GM21515 (cell line): ENCODE results near the gene RAP1A.
"Not testable (repeated sequence)": the region's sequence is repeated elsewhere in the genome, so short reads cannot be mapped to it uniquely, and the experiment has no call there.

Source experiments
- ATAC-seq: cut with Tn5 transposase; IDR thresholded peaks from one replicate; pipeline ENCODE4 v1.9.1; 2021; ENCODE audit not compliant: unreplicated experiment

Gene RAP1A

GRCh38 chr1:111735321-111735720 is 115.7 kb downstream of the RAP1A start:
- no peak for ATAC-seq

- ATAC-seq = no peak
Measured at GRCh38 chr1:111735858-111736544, 116.4 kb downstream of the RAP1A start.

DNA sequence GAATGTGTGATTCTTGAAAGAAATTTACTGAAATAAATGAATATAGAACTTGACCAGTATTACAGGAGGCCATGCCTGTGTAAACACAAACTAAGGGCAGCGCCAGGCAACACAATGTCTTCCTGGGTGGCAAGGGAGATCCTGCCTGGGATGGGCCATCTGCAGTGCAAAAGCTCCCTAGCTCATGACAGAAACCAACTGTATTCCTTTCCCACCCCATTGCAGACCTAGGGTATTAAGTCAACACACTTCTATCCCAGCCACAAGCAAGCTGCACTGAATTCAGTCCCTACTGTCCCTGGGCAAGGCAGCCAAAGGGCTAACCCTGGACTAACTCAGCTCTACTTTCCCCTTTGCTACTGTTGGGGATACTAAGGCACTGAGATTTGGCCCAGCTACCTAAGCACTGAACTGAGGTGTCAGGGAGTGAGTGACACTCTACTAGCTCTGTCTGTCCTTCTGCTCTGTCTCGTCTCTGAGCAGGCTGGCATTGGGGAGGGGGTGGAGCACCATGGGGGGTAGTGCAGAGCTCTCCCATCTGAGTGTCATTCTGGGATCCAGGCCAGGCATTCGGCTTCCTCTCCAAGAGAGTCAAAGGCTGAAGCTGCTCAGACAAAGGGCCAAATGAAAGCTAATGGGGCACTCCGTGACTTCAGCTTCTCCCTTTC is 117.1 kb downstream of the RAP1A start:
- ATAC-seq = no peak

DNA sequence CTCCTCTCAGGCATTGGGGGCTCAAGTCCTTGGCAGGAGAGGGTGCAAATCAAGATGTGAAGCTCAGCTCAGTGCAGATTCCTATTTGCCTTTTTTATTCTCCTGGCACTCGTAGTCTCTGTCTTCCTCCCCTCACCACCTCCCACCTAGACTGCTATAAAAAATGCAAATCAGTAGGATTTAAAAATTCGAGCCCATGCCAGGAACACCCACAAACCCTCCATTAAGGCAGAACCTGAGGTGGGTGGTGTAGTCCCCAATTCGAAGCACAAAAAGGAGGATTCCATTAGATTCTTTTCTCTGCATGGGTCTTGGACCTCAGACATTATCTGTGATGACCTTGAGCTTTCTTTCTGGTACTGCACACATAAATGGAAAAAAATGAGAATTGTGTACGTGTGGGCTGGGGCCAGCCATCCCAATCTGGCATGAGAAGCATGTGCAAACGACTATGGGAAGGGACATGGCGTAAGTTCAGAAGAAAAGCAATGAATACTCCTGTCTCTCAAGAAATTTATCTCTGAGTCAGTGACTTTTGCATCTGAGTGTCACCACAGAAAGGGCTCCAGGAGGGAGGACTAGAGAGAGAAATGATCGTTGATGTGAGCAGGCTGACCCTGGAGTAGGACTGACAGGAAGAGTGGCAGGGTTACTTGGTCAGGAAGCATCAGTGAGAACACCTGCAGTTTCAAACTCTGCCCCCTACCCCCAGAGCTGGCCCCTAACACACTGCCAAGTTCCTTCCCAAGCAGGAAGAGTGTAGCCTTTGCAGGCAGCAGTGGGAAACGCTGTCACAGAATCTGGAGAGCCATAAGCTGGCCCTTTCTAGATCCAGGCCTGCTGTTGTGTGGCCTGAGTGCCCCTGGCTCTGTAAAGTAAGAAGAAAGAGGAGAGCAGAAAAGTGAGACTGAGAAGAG is 117.9 kb downstream of the RAP1A start:
- ATAC-seq = no peak

DNA sequence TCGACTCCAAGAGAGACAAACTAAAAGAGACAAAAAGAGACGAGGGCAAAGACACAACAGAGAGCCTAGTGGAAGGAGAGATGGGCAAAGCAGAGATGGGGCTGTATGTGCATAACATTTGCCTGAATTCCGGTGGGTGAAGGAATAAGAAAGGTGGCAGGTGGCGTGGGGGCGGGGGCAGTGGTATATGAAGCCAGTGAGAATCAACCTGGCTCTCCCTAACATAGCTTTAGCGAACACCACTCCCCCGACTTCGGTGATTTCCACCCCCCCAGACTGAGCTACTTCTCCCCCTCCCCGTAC is 118.5 kb downstream of the RAP1A start:
- no peak for ATAC-seq

- ATAC-seq = peak; percentile 41
Measured at GRCh38 chr1:111738436-111739193, 119.0 kb downstream of the RAP1A start.

DNA sequence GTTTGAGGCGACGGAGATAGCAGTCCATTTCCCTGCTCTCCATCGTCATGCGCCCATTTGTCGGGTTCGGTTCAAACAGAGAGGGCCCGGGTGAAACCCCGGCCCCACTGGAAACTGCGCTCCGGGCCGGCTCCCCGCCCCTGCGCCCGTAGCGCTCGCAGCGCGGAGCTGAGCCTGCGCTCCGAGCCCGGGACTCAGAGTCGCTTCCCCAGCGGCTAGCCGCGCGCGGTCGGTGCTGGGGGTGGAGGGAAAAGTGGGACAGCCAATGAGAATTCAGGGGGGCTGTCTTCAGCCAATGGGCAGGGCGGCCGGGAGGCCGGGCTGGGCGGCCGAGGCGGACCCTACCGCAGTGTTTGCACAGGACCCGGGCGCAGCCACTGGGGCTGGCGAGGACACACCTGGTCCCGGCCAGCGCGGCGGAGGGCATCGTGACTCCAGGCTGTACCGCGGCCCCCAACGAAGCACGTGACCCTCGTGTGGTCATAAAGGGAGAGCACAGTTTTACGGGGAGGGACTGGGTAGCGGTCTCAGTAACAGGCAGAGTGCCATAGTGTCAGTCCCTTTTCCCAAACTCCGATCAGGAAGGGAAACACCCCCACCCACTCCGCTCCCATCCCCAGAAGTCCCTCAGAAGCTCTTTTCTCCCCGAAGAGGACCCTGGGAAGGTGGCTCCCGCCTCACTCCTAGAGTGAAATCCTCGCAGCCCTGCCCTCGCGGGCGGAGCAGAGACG is 119.8 kb downstream of the RAP1A start, which contains the start of gene INKA2:
INKA2 (minus strand) TSS at position 202 of the 731 bp plus-strand sequence; CDS start at position 49, 153 bp downstream.
- peak; percentile 85 for ATAC-seq

- ATAC-seq = no peak
Measured at GRCh38 chr1:111739925-111740765, 120.6 kb downstream of the RAP1A start.

- ATAC-seq = not testable (repeated sequence)
Measured at GRCh38 chr1:111742292-111742691, 122.7 kb downstream of the RAP1A start.

DNA sequence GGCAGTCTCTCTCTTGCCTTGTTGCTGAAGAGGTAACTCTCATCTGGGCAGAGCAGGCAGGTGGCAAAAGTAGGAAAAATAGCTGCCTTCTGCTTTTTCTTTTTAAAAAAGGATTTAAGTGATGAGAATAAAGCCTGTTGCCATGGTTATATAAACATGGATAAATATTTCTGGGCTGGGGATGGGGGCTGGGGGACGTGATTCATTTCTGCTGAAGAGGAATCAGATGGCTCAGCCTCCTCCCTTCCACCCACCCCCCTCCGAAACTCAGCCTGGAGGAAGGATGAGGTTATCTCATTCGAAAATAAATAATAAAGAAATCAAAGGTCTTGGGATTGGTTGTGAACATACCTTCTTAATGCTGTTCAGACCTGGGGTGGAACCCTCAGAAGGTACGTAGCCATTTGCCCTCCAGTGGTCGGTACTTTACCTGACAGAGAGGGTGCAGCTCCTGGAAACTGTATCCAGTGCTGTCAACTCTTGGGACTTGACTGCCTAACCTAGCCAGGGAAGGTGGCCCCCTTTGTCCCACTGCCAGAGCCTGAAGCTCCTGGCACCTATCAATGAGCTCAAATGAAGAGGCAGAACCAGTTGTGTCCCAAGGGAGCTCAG is 123.5 kb downstream of the RAP1A start:
- ATAC-seq = no peak

GRCh38 chr1:111743679-111744101 is 124.1 kb downstream of the RAP1A start:
- no peak for ATAC-seq

- no peak for ATAC-seq
Measured at GRCh38 chr1:111745675-111746613, 126.4 kb downstream of the RAP1A start.

DNA sequence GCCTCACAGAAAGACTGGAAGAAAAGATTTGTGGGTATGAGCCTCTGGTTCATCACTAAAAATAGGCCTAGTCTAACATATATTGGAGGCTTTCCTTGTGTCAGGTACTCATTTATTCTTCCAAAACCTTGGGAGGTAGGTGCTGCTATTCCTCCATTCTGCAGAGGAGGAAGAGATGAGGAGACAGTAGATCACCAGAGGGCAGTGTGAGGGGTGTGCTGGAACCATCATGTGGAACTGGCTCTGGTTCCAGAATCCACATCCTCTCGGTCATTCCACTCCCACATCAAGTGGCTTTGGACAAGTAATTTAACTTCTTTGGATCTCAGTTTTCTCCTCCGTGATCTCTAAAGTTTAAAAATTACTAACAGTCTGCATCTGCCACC is 127.0 kb downstream of the RAP1A start:
- no peak for ATAC-seq

DNA sequence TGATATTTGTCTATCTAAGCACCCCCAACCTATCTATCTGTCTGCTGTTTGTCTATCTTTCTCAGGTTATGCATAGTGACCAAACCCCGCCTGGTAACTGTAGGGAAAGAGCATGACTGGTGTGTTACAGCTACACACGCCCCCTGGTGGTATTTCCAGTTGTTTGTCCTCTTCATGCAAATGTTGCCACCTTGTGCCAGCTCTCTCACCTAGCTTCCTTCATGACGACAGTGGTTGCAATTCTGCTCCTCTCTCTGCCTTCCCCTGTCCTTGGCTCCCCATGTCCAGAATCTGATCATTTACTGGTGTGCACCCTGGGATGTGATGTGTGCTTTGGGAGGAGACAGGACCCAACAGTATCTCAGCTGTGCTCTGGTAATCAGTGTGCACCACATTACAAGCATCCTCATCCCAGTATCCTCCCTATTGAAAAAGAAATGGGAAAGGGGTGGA is 127.7 kb downstream of the RAP1A start:
- ATAC-seq = no peak

GRCh38 chr1:111747947-111748346 is 128.4 kb downstream of the RAP1A start:
- ATAC-seq = no peak

DNA sequence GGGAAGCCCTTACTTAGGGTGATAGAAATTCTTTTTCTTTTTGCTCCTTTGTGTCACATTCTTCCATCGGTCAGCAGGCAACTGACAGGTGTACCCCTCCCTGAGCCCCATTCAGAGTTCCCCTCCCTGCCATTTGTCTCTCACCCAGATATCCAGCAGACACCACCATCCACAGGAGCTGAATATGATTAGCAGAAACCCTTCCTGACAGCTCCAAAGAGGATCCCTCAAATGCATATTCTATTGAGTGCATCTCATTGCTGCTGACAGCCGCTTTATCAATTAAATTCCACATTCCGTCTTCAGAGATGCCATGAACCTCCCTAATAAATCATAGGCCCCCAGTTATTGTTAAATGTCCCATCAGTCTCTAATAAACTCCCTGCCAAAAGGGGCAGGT is 130.0 kb downstream of the RAP1A start:
- no peak for ATAC-seq

DNA sequence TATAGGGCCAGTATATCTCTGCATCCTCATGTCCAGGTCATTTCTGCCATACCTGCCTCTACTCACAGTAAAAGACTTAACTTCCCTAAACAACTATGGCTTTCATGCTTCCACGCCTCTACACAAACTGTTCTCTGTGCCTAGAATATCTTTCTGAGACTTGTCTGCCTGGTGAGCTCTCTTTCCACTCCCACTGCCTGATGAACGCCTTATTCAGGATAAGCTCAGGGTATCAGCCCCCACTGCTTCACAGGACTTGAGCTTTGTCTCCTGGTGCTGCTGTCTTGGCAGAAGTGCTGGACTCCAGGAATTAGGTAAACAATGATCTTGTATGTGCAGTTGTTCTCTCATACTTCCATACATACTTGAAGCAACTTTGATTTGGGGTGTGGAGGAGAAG is 131.3 kb downstream of the RAP1A start:
- no peak for ATAC-seq
